GM06990 (cell line): Measurements from ENCODE around the gene DMD.

Experiments used
- DNase-seq: peaks from one replicate; pipeline ENCODE4 v3.0.0-alpha.2; 2011; ENCODE audit not compliant: insufficient read length; ENCODE audit errors: extremely low read depth
- H3K27me3 ChIP-seq: replicated peaks from 2 replicates; pipeline ENCODE4 v1.6.0; 2011; ENCODE audit warnings: low read length; ENCODE audit not compliant: control insufficient read depth, insufficient read depth
- H3K36me3 ChIP-seq: 2 replicates; pipeline ENCODE4 v1.5.1; 2011; ENCODE audit warnings: low read length; ENCODE audit not compliant: control insufficient read depth, insufficient read depth
- H3K4me3 ChIP-seq: replicated peaks from 2 replicates; pipeline ENCODE4 v1.5.1; 2011; ENCODE audit warnings: low read depth, mild to moderate bottlenecking, control low read depth, low read length
- TF ChIP-seq, protein P1 (sequence below): IDR thresholded peaks from 2 replicates; pipeline ENCODE4 v1.5.1; 2011; ENCODE audit warnings: low read length, control low read depth, mild to moderate bottlenecking, inconsistent platforms; ENCODE audit not compliant: insufficient read depth, poor library complexity, severe bottlenecking

Gene DMD

DNA sequence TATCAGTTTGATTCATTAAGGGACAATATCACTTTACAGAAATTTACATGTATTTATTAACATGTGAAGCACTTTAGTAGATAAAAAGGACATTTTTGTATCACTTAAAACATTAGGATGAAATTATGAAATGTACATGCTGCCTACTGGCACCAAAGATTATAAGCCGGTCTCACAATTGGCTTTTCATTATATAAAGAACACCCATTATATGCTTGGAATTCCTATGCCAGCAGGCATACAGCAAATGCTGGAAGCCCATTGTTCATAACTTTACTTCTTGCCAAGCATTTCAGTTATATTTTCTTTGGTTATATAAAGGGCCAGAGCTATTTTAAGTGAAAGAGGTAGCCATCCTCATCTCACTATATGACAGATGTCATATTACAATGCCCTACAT is 145.9 kb downstream of the DMD start:
- no peak for DNase-seq
- H3K36me3 ChIP-seq: no peaks in the 10 kb centered on the region
- H3K27me3 ChIP-seq: no peaks in the 10 kb centered on the region
- TF ChIP-seq, protein P1, sequence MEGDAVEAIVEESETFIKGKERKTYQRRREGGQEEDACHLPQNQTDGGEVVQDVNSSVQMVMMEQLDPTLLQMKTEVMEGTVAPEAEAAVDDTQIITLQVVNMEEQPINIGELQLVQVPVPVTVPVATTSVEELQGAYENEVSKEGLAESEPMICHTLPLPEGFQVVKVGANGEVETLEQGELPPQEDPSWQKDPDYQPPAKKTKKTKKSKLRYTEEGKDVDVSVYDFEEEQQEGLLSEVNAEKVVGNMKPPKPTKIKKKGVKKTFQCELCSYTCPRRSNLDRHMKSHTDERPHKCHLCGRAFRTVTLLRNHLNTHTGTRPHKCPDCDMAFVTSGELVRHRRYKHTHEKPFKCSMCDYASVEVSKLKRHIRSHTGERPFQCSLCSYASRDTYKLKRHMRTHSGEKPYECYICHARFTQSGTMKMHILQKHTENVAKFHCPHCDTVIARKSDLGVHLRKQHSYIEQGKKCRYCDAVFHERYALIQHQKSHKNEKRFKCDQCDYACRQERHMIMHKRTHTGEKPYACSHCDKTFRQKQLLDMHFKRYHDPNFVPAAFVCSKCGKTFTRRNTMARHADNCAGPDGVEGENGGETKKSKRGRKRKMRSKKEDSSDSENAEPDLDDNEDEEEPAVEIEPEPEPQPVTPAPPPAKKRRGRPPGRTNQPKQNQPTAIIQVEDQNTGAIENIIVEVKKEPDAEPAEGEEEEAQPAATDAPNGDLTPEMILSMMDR: no peak
- no peak overlapping the region for H3K4me3 ChIP-seq

DNA sequence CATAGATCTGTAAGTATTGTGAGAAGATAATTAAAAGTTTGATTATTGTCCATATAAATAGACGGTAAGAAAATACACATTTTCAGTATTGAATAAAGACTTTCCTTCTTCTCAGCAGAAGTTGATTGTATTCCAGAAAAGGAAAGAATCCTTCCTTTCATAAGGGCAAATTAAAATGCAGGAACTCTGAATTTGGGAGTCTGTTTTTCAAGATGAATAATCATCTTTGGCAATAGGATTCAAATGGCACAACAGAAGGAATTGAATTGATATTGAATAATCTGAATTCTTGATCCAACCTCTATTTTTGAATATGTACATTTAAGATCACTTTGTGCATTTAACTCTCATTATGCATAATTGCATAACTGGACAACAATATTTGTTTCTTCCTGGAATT is 149.3 kb downstream of the DMD start:
- Histone ChIP-seq H3K4me3 (no peak overlapping the region), H3K27me3 (no peaks in the 10 kb centered on the region), H3K36me3 (no peaks in the 10 kb centered on the region)
- no peak for DNase-seq
- TF ChIP-seq, protein P1: no peak

DNA sequence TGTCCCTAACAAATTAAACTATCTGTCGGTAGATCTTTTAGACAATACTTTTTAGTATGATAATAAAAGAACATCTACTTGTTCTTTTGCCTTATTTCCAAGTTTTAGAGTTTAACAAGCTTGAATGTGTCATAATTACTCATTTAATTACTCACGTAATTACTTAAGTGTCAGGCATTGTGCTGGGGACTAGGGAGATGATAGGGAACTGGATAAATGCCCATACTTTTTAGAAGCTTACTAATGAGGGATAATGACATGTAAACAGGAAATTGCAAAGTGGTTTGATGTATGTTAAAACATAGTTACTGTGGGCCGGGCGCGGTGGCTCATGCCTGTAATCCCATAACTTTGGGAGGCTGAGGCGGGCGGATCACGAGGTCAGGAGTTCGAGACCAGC is 158.3 kb downstream of the DMD start:
- no peaks in the 10 kb centered on the region for H3K36me3 ChIP-seq
- no peak for DNase-seq
- no peak overlapping the region for H3K4me3 ChIP-seq
- no peaks in the 10 kb centered on the region for H3K27me3 ChIP-seq
- TF ChIP-seq, protein P1: no peak

DNA sequence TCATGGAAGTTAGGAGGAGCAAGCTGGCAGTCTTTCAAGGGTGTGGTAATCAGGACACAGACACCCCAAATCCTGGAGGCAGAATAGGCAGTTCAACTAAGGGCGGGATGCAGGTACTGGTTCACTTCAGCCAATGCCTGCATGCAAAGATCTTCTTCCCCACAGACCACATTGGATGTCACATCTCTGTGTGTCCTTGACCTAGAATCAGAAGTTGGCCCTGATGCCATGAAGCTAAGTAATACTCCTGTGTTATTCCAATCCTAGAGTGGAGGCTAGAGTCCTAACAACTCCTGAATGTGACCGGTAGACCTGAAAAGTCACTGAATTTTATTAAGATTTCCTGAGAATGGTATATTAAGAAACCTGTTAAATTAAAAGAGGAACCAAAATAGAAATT is 165.5 kb downstream of the DMD start:
- DNase-seq: no peak
- TF ChIP-seq, protein P1: no peak
- Histone ChIP-seq H3K27me3 (no peaks in the 10 kb centered on the region), H3K36me3 (no peaks in the 10 kb centered on the region), H3K4me3 (no peak overlapping the region)

DNA sequence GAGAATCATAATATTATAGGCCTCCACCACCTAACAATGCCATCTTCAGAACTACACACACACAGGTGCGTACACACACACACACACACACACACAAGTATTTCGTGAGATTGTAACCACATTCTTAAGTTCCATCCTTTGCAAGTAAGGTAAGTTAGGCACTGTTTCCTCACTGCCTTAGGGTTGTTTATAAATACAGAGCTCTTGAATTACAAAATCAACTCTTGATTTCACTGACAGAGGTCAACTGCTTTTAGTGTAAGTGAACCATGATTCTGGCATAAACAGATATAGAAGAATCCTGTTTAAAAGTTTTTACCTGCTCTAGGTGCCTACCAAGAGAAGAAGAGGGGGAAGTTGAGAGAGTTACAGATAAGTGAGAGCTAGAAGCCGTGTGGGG is 166.1 kb downstream of the DMD start:
- Histone ChIP-seq H3K36me3 (no peaks in the 10 kb centered on the region), H3K4me3 (no peak overlapping the region), H3K27me3 (no peaks in the 10 kb centered on the region)
- TF ChIP-seq, protein P1: no peak
- DNase-seq: no peak

DNA sequence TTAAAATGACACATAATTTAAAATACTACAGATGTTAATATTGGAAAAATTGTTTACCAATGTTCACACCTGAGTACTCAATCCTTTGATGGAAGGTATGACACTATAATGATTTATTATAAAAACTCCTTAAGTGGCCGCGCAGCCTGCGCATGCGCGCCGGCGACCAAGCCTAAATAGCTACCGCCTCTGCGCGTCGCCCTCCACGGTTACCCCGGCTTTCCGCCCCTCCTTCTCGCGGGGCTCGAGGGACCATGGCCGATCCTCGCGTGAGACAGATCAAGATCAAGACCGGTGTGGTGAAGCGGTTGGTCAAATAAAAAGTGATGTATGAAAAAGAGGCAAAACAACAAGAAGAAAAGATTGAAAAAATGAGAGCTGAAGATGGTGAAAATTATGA is 170.2 kb downstream of the DMD start:
- Histone ChIP-seq H3K27me3 (no peaks in the 10 kb centered on the region), H3K4me3 (no peak overlapping the region), H3K36me3 (no peaks in the 10 kb centered on the region)
- TF ChIP-seq, protein P1: no peak
- DNase-seq: no peak
